HEK293 (cell line): ENCODE data around the gene SH3PXD2B.

Experiments used
- GLI4 ChIP-seq: fragments of 450-650 bp; formaldehyde crosslinking; IDR thresholded peaks from 2 replicates; pipeline ENCODE4 v1.5.1; 2016; ENCODE audit warnings: missing biosample characterization, missing genetic modification characterization
- IKZF3 ChIP-seq: fragments of 450-650 bp; IDR thresholded peaks from 2 replicates; pipeline ENCODE4 v1.5.0; 2018; ENCODE audit warnings: missing biosample characterization, mild to moderate bottlenecking, missing genetic modification characterization, moderate library complexity
- KLF16 ChIP-seq: fragments of 450-650 bp; formaldehyde crosslinking; IDR thresholded peaks from 2 replicates; pipeline ENCODE4 v1.5.1; 2017; ENCODE audit warnings: missing biosample characterization, missing genetic modification characterization
- KLF7 ChIP-seq: fragments of 450-650 bp; formaldehyde crosslinking; IDR thresholded peaks from 2 replicates; pipeline ENCODE4 v1.5.1; 2016; ENCODE audit warnings: missing biosample characterization, missing genetic modification characterization, borderline replicate concordance
- KLF8 ChIP-seq: fragments of 450-650 bp; formaldehyde crosslinking; IDR thresholded peaks from 2 replicates; pipeline ENCODE4 v1.5.1; 2016; ENCODE audit warnings: missing biosample characterization, missing genetic modification characterization
- SP2 ChIP-seq: fragments of 450-650 bp; formaldehyde crosslinking; IDR thresholded peaks from 2 replicates; pipeline ENCODE4 v1.5.1; 2016; ENCODE audit warnings: missing biosample characterization, missing genetic modification characterization
- ZFP41 ChIP-seq: fragments of 450-650 bp; formaldehyde crosslinking; IDR thresholded peaks from 2 replicates; pipeline ENCODE4 v1.5.1; 2016; ENCODE audit warnings: missing biosample characterization, missing genetic modification characterization, borderline replicate concordance
- ZNF16 ChIP-seq: fragments of 450-650 bp; formaldehyde crosslinking; IDR thresholded peaks from 2 replicates; pipeline ENCODE4 v1.5.1; 2016; ENCODE audit warnings: low read depth, missing biosample characterization, missing genetic modification characterization
- ZNF248 ChIP-seq: fragments of 450-650 bp; formaldehyde crosslinking; IDR thresholded peaks from 2 replicates; pipeline ENCODE4 v1.5.1; 2017; ENCODE audit warnings: missing biosample characterization, missing genetic modification characterization
- ZNF274 ChIP-seq, 2 experiments: fragments of 200-500 bp in 1 of 2; fragments of 450-650 bp in 1 of 2; sonication (Bioruptor generic) in 1 of 2; formaldehyde crosslinking in 1 of 2; IDR thresholded peaks; 2 replicates each; pipeline versions ENCODE4 v1.5.1 to v1.6.1; 2014 to 2016; ENCODE audit warnings: borderline replicate concordance in 1 of 2, inconsistent platforms in 1 of 2, low read length in 1 of 2, missing biosample characterization in 1 of 2, missing genetic modification characterization in 1 of 2
- ZNF292 ChIP-seq: fragments of 450-650 bp; formaldehyde crosslinking; IDR thresholded peaks from 2 replicates; pipeline ENCODE4 v1.5.1; 2016; ENCODE audit warnings: low read depth, missing biosample characterization, missing genetic modification characterization, borderline replicate concordance
- ZNF341 ChIP-seq: fragments of 450-650 bp; formaldehyde crosslinking; IDR thresholded peaks from 2 replicates; pipeline ENCODE4; 2016; ENCODE audit warnings: low read depth, missing biosample characterization, missing genetic modification characterization
- ZNF423 ChIP-seq: fragments of 450-650 bp; formaldehyde crosslinking; IDR thresholded peaks from 2 replicates; pipeline ENCODE4 v1.5.1; 2016; ENCODE audit warnings: missing biosample characterization, missing genetic modification characterization
- ZNF48 ChIP-seq: fragments of 450-650 bp; formaldehyde crosslinking; IDR thresholded peaks from 2 replicates; pipeline ENCODE4 v1.5.1; 2016; ENCODE audit warnings: missing biosample characterization, missing genetic modification characterization
- ZNF501 ChIP-seq: fragments of 450-650 bp; formaldehyde crosslinking; IDR thresholded peaks from 2 replicates; pipeline ENCODE4 v1.5.1; 2016; ENCODE audit warnings: missing biosample characterization, missing genetic modification characterization
- ZNF544 ChIP-seq: fragments of 450-650 bp; formaldehyde crosslinking; IDR thresholded peaks from 2 replicates; pipeline ENCODE4 v1.5.0; 2017; ENCODE audit warnings: missing biosample characterization, missing genetic modification characterization
- ZNF555 ChIP-seq: fragments of 450-650 bp; formaldehyde crosslinking; conservative IDR thresholded peaks from 2 replicates; pipeline ENCODE4 v1.5.1; 2017; ENCODE audit warnings: missing biosample characterization, mild to moderate bottlenecking, missing genetic modification characterization, inconsistent platforms
- ZNF571 ChIP-seq: fragments of 450-650 bp; formaldehyde crosslinking; IDR thresholded peaks from 2 replicates; pipeline ENCODE4 v1.5.0; 2017; ENCODE audit warnings: missing biosample characterization, missing genetic modification characterization
- ZNF791 ChIP-seq: fragments of 450-650 bp; formaldehyde crosslinking; IDR thresholded peaks from 2 replicates; pipeline ENCODE4 v1.5.1; 2016; ENCODE audit warnings: missing biosample characterization, missing genetic modification characterization
- ZNF837 ChIP-seq: fragments of 450-650 bp; formaldehyde crosslinking; IDR thresholded peaks from 2 replicates; pipeline ENCODE4 v1.5.1; 2016; ENCODE audit warnings: missing biosample characterization, missing genetic modification characterization
- ZSCAN23 ChIP-seq: fragments of 450-650 bp; formaldehyde crosslinking; IDR thresholded peaks from 2 replicates; pipeline ENCODE4 v1.5.1; 2016; ENCODE audit warnings: missing biosample characterization, missing genetic modification characterization
- ZXDB ChIP-seq: fragments of 450-650 bp; formaldehyde crosslinking; IDR thresholded peaks from 2 replicates; pipeline ENCODE4 v1.5.1; 2016; ENCODE audit warnings: missing biosample characterization, missing genetic modification characterization
- TF ChIP-seq, protein P1 (sequence below): fragments of 450-650 bp; formaldehyde crosslinking; IDR thresholded peaks from 2 replicates; pipeline ENCODE4 v1.5.1; 2017; ENCODE audit warnings: missing biosample characterization, missing genetic modification characterization
- TF ChIP-seq, protein P2 (sequence below): fragments of 450-650 bp; formaldehyde crosslinking; IDR thresholded peaks from 2 replicates; pipeline ENCODE4 v1.5.1; 2016; ENCODE audit warnings: missing biosample characterization, missing genetic modification characterization, borderline replicate concordance
- TF ChIP-seq, protein P3 (sequence below): fragments of 450-650 bp; formaldehyde crosslinking; IDR thresholded peaks from 2 replicates; pipeline ENCODE4 v1.5.1; 2016; ENCODE audit warnings: missing biosample characterization, missing genetic modification characterization
- TF ChIP-seq, protein P4 (sequence below): fragments of 450-650 bp; formaldehyde crosslinking; IDR thresholded peaks from 2 replicates; pipeline ENCODE4 v1.5.1; 2016; ENCODE audit warnings: missing biosample characterization, missing genetic modification characterization
- TF ChIP-seq, protein P5 (sequence below): fragments of 450-650 bp; formaldehyde crosslinking; IDR thresholded peaks from 2 replicates; pipeline ENCODE4 v1.5.1; 2016; ENCODE audit warnings: missing biosample characterization, missing genetic modification characterization

Gene SH3PXD2B

DNA sequence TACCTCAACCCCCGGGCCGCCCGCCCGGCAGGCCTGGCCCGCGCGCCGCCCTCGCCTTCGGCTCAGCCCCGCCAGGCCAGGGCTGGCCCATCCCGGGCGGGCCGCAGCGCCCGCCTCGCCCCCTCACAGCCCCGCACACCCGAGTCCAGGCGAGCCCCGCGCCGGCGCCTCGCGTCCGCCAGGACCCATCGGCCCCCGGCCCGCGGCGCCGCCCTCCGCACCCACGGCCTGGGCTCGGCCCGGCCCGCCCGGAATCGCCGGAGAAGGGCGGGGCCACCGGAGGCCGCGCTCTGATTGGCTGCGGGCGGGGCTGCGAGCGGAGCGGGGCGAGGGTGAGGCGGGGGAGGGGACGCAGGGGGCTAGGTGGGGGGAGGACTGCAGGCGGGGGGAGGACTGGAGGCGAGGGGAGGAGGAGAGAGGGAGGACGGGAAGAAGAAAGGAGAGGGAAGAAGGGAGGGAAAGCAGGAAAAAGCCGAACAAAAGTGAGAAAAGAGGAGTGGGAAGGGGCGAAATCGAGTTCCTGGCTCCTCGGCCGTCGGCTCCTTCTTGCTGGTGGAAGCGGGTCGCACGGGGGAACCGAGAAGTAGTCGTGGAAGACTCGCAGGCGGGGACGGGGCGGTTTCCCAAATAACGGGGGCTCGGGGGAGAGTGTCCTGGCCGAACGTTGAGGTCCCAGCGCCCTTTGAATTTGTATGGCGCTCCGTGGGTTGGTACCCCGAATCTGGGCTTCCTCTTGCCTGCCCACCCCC lies 170.3 kb downstream of the SH3PXD2B start (continued):
- no peak for TF ChIP-seq ZNF274 (IDR thresholded peaks at IDR 0.05; ENCODE audit: low read length)
- TF ChIP-seq ZNF274 (tag by site-specific recombination; IDR thresholded peaks at IDR 0.05; ENCODE audit: borderline replicate concordance), result no peak
- TF ChIP-seq, protein P1, sequence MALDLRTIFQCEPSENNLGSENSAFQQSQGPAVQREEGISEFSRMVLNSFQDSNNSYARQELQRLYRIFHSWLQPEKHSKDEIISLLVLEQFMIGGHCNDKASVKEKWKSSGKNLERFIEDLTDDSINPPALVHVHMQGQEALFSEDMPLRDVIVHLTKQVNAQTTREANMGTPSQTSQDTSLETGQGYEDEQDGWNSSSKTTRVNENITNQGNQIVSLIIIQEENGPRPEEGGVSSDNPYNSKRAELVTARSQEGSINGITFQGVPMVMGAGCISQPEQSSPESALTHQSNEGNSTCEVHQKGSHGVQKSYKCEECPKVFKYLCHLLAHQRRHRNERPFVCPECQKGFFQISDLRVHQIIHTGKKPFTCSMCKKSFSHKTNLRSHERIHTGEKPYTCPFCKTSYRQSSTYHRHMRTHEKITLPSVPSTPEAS (tag by site-specific recombination), result no peak
- no peak for TF ChIP-seq ZNF555 (tag by site-specific recombination)
- TF ChIP-seq ZNF571 (tag by site-specific recombination), result no peak
- no peak for TF ChIP-seq ZNF248
- TF ChIP-seq ZNF501 (tag by site-specific recombination), result peak; percentile 40; the same call in 1 of the 2 replicates
- peak; percentile 63 for TF ChIP-seq ZXDB (tag by site-specific recombination)
- peak; percentile 56 for TF ChIP-seq KLF8 (tag by site-specific recombination)
- no peak for TF ChIP-seq ZFP41 (tag by site-specific recombination)
- peak; percentile 35; the same call in 1 of the 2 replicates for TF ChIP-seq SP2 (tag by site-specific recombination)
- no peak for TF ChIP-seq ZNF48 (tag by site-specific recombination)
- TF ChIP-seq, protein P2, sequence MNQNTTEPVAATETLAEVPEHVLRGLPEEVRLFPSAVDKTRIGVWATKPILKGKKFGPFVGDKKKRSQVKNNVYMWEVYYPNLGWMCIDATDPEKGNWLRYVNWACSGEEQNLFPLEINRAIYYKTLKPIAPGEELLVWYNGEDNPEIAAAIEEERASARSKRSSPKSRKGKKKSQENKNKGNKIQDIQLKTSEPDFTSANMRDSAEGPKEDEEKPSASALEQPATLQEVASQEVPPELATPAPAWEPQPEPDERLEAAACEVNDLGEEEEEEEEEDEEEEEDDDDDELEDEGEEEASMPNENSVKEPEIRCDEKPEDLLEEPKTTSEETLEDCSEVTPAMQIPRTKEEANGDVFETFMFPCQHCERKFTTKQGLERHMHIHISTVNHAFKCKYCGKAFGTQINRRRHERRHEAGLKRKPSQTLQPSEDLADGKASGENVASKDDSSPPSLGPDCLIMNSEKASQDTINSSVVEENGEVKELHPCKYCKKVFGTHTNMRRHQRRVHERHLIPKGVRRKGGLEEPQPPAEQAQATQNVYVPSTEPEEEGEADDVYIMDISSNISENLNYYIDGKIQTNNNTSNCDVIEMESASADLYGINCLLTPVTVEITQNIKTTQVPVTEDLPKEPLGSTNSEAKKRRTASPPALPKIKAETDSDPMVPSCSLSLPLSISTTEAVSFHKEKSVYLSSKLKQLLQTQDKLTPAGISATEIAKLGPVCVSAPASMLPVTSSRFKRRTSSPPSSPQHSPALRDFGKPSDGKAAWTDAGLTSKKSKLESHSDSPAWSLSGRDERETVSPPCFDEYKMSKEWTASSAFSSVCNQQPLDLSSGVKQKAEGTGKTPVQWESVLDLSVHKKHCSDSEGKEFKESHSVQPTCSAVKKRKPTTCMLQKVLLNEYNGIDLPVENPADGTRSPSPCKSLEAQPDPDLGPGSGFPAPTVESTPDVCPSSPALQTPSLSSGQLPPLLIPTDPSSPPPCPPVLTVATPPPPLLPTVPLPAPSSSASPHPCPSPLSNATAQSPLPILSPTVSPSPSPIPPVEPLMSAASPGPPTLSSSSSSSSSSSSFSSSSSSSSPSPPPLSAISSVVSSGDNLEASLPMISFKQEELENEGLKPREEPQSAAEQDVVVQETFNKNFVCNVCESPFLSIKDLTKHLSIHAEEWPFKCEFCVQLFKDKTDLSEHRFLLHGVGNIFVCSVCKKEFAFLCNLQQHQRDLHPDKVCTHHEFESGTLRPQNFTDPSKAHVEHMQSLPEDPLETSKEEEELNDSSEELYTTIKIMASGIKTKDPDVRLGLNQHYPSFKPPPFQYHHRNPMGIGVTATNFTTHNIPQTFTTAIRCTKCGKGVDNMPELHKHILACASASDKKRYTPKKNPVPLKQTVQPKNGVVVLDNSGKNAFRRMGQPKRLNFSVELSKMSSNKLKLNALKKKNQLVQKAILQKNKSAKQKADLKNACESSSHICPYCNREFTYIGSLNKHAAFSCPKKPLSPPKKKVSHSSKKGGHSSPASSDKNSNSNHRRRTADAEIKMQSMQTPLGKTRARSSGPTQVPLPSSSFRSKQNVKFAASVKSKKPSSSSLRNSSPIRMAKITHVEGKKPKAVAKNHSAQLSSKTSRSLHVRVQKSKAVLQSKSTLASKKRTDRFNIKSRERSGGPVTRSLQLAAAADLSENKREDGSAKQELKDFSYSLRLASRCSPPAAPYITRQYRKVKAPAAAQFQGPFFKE, result no peak
- TF ChIP-seq, protein P3, sequence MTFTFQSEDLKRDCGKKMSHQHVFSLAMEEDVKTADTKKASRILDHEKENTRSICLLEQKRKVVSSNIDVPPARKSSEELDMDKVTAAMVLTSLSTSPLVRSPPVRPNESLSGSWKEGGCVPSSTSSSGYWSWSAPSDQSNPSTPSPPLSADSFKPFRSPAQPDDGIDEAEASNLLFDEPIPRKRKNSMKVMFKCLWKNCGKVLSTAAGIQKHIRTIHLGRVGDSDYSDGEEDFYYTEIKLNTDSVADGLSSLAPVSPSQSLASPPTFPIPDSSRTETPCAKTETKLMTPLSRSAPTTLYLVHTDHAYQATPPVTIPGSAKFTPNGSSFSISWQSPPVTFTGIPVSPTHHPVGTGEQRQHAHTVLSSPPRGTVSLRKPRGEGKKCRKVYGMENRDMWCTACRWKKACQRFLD (tag by site-specific recombination), result no peak
- no peak for TF ChIP-seq ZNF791 (tag by site-specific recombination)
- no peak for TF ChIP-seq ZNF837
- TF ChIP-seq, protein P4, sequence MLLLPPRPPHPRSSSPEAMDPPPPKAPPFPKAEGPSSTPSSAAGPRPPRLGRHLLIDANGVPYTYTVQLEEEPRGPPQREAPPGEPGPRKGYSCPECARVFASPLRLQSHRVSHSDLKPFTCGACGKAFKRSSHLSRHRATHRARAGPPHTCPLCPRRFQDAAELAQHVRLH, result no peak
- TF ChIP-seq KLF16 (tag by site-specific recombination), result no peak; the same call in 1 of the 2 replicates
- no peak for TF ChIP-seq ZNF16 (tag by site-specific recombination)
- TF ChIP-seq ZNF423, result 0 out of 2 replicates have a peak, but pooled peaks have one; percentile 26
- TF ChIP-seq ZNF341 (tag by site-specific recombination), result peak; percentile 64
- peak; percentile 57; the same call in 1 of the 2 replicates for TF ChIP-seq ZSCAN23 (tag by site-specific recombination)
- TF ChIP-seq, protein P5, sequence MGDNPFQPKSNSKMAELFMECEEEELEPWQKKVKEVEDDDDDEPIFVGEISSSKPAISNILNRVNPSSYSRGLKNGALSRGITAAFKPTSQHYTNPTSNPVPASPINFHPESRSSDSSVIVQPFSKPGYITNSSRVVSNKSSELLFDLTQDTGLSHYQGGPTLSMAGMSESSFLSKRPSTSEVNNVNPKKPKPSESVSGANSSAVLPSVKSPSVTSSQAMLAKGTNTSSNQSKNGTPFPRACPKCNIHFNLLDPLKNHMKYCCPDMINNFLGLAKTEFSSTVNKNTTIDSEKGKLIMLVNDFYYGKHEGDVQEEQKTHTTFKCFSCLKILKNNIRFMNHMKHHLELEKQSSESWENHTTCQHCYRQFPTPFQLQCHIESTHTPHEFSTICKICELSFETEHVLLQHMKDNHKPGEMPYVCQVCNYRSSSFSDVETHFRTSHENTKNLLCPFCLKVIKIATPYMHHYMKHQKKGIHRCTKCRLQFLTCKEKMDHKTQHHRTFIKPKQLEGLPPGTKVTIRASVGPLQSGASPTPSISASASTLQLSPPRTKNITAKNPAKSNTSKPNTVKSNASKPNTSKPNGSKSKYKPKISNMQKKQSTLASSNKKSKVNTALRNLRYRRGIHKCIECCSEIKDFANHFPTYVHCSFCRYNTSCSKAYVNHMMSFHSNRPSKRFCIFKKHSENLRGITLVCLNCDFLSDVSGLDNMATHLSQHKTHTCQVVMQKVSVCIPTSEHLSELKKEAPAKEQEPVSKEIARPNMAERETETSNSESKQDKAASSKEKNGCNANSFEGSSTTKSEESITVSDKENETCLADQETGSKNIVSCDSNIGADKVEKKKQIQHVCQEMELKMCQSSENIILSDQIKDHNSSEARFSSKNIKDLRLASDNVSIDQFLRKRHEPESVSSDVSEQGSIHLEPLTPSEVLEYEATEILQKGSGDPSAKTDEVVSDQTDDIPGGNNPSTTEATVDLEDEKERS (tag by site-specific recombination), result 0 out of 2 replicates have a peak, but pooled peaks have one; percentile 57
- no peak for TF ChIP-seq GLI4 (tag by site-specific recombination)
- TF ChIP-seq IKZF3 (tag by site-specific recombination), result peak; percentile 12; the same call in 1 of the 2 replicates
- TF ChIP-seq ZNF292 (tag by site-specific recombination), result no peak
- peak; percentile 87; the same call in 1 of the 2 replicates for TF ChIP-seq KLF7
- no peak for TF ChIP-seq ZNF544 (tag by site-specific recombination)
